ENCODE results near the gene DEAF1. TPM values are rescaled to one million over a fixed set of nuclear protein-coding genes. Genes with fewer than 3 reads are reported as not detected.
"Not testable (repeated sequence)": the region's sequence is repeated elsewhere in the genome, so short reads cannot be mapped to it uniquely, and the experiment has no call there.

The DEAF1 gene
- total RNA-seq, 1 experiment from 2014 or later, result 33.9 TPM

GRCh38 chr11:742156-742546 lies 47.1 kb upstream of the DEAF1 start:
- no peak overlapping the region for H3K27ac ChIP-seq (ENCODE audit: low read depth, low read length)
- H4K20me1 ChIP-seq (ENCODE audit: insufficient read depth), result no peaks in the 10 kb centered on the region
- ChIA-PET POLR2A (no interaction called here), CTCF (no interaction called here), RAD21 (ENCODE audit: low non-redundant PET in 1 of 2, low total read pairs in 2 of 2, uncharacterized antibody in 2 of 2, unreplicated experiment in 2 of 2) (no interaction called here)
- no peak overlapping the region for H2AFZ ChIP-seq (ENCODE audit: low read depth, low read length, poor library complexity, severe bottlenecking)
- no peaks in the 10 kb centered on the region for H3K79me2 ChIP-seq (ENCODE audit: insufficient read depth, low read length)
- DNase-seq (ENCODE audit: low read depth, low spot score) (no peak), ATAC-seq (no peak)
- no peak overlapping the region for H3K9ac ChIP-seq (ENCODE audit: low read length)
- no peaks in the 10 kb centered on the region for H3K9me3 ChIP-seq (ENCODE audit: control insufficient read depth in 1 of 2, insufficient read depth in 1 of 2, low read depth in 1 of 2, low read length in 2 of 2)
- H3K9me2 ChIP-seq (ENCODE audit: insufficient read depth), result no peaks in the 10 kb centered on the region
- H3K4me2 ChIP-seq (ENCODE audit: low read length), result peak overlapping the region; percentile 34
- H3K36me3 ChIP-seq (ENCODE audit: control insufficient read depth in 1 of 2, insufficient read depth in 2 of 2, low read length in 2 of 2), result no peaks in the 10 kb centered on the region
- intact Hi-C loops (cut with micrococcal nuclease), result no loop called here
- TF ChIP-seq SRF (IDR thresholded peaks at IDR 0.05; ENCODE audit: low read depth) (no peak), JUND (IDR thresholded peaks at IDR 0.05) (no peak), ZNF274 (IDR thresholded peaks at IDR 0.05; ENCODE audit: low read depth, low read length) (no peak), ELF1 (IDR thresholded peaks at IDR 0.05; ENCODE audit: borderline replicate concordance, low read depth) (no peak), FOSL1 (IDR thresholded peaks at IDR 0.05; ENCODE audit: low read depth) (no peak), YY1 (IDR thresholded peaks at IDR 0.05; ENCODE audit: extremely low read depth, insufficient replicate concordance, low read depth, low read length) (no peak), TCF7L2 (IDR thresholded peaks at IDR 0.05; ENCODE audit: borderline replicate concordance, extremely low read depth, insufficient read depth, insufficient read length) (no peak), POLR2A (IDR thresholded peaks at IDR 0.05; ENCODE audit: borderline replicate concordance, extremely low read depth, insufficient read depth, insufficient read length) (no peak), EZH2 (IDR thresholded peaks at IDR 0.05) (no peak), ATF3 (IDR thresholded peaks at IDR 0.05) (no peak), CEBPB (IDR thresholded peaks at IDR 0.05; ENCODE audit: low read depth) (no peak), RAD21 (IDR thresholded peaks at IDR 0.05; ENCODE audit: low read depth) (no peak)
- TF ChIP-seq, protein P1, sequence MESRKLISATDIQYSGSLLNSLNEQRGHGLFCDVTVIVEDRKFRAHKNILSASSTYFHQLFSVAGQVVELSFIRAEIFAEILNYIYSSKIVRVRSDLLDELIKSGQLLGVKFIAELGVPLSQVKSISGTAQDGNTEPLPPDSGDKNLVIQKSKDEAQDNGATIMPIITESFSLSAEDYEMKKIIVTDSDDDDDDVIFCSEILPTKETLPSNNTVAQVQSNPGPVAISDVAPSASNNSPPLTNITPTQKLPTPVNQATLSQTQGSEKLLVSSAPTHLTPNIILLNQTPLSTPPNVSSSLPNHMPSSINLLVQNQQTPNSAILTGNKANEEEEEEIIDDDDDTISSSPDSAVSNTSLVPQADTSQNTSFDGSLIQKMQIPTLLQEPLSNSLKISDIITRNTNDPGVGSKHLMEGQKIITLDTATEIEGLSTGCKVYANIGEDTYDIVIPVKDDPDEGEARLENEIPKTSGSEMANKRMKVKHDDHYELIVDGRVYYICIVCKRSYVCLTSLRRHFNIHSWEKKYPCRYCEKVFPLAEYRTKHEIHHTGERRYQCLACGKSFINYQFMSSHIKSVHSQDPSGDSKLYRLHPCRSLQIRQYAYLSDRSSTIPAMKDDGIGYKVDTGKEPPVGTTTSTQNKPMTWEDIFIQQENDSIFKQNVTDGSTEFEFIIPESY (IDR thresholded peaks at IDR 0.05; ENCODE audit: extremely low read depth, insufficient replicate concordance, low read length), result no peak
- no TSS peak for BruUV-seq (replicated peaks)
- peaks cover 17 to 48% of the 10 kb centered on the region in 2 experiments for H3K4me1 ChIP-seq (ENCODE audit: control insufficient read depth in 1 of 2, insufficient read depth in 2 of 2, low read length in 2 of 2)
- H3K4me3 ChIP-seq (replicated peaks in 1 of 2; ENCODE audit: low read depth in 1 of 2, low read length in 2 of 2), result no peak overlapping the region
- no peaks in the 10 kb centered on the region for H3K27me3 ChIP-seq (ENCODE audit: insufficient read depth, low read length)

DNA sequence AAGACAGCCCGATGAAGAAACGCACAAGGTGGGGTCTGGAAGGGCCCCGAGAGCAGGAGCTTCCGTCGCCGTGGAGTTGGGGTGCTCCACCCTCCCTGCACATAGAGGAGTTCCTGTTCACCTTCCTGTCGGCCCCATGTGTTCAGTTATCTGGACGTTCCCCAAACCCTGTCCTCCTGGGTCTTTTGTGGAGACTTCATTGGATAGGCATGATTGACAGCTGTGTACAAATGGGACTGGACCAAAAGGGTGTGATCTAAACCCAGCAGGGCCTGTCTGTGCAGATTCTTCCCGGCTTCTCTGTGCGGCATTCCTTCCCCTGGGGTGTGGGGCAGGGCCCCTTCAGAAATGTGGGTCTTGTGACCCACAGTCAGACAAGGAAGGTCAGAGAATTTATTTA lies 42.9 kb upstream of the DEAF1 start:
- H3K9me2 ChIP-seq (ENCODE audit: insufficient read depth); H3K27ac ChIP-seq (ENCODE audit: low read depth, low read length); H3K27me3 ChIP-seq (ENCODE audit: insufficient read depth, low read length); H2AFZ ChIP-seq (ENCODE audit: low read depth, low read length, poor library complexity, severe bottlenecking); H3K79me2 ChIP-seq (ENCODE audit: insufficient read depth, low read length); H4K20me1 ChIP-seq (ENCODE audit: insufficient read depth); H3K9ac ChIP-seq (ENCODE audit: low read length); H3K9me3 ChIP-seq (ENCODE audit: control insufficient read depth in 1 of 2, insufficient read depth in 1 of 2, low read depth in 1 of 2, low read length in 2 of 2); H3K4me3 ChIP-seq (replicated peaks in 1 of 2; ENCODE audit: low read depth in 1 of 2, low read length in 2 of 2); H3K36me3 ChIP-seq (ENCODE audit: control insufficient read depth in 1 of 2, insufficient read depth in 2 of 2, low read length in 2 of 2); ATAC-seq; H3K4me2 ChIP-seq (ENCODE audit: low read length); POLR2A ChIA-PET; RAD21 ChIA-PET (ENCODE audit: low non-redundant PET in 1 of 2, low total read pairs in 2 of 2, uncharacterized antibody in 2 of 2, unreplicated experiment in 2 of 2); intact Hi-C loops (cut with micrococcal nuclease); DNase-seq (ENCODE audit: low read depth, low spot score); BruUV-seq (replicated peaks): not testable (repeated sequence)
- CTCF ChIA-PET, result interaction anchor here (1.4 kb wide), 1 partner anchor 10 kb away, joined by 4 read pairs; no protein-coding TSS in a partner anchor
- H3K4me1 ChIP-seq (ENCODE audit: control insufficient read depth in 1 of 2, insufficient read depth in 2 of 2, low read length in 2 of 2), result peaks cover 2 to 18% of the 10 kb centered on the region in 2 experiments; a peak in 3 of 4 replicates

Measured in HCT116 (cell line).